Measurements from ENCODE around the gene ZFAND2A.

ZFAND2A gene

GRCh38 chr7:1154172-1154739 is 5.7 kb downstream of the ZFAND2A start:
- TF ChIP-seq L3MBTL2 (conservative IDR thresholded peaks at IDR 0.05) (no peak), ELF4 (IDR thresholded peaks at IDR 0.05) (no peak), CTBP1 (IDR thresholded peaks at IDR 0.05; ENCODE audit: borderline replicate concordance) (no peak), NFRKB (IDR thresholded peaks at IDR 0.05) (no peak), ARNT (IDR thresholded peaks at IDR 0.05) (no peak), FOXM1 (IDR thresholded peaks at IDR 0.05; ENCODE audit: borderline replicate concordance) (no peak), BHLHE40 (IDR thresholded peaks at IDR 0.05; ENCODE audit: borderline replicate concordance) (no peak), SP1 (IDR thresholded peaks at IDR 0.05) (no peak), FOXK2 (IDR thresholded peaks at IDR 0.05) (no peak), PKNOX1 (IDR thresholded peaks at IDR 0.05) (no peak), FOXA1 (IDR thresholded peaks at IDR 0.05) (no peak), LEF1 (IDR thresholded peaks at IDR 0.05; ENCODE audit: borderline replicate concordance) (no peak), TARDBP (IDR thresholded peaks at IDR 0.05) (no peak), SUZ12 (IDR thresholded peaks at IDR 0.05) (no peak)
- ChIA-PET POLR2A (no interaction called here), CTCF (no interaction called here)
- DNase-seq (ENCODE audit: extremely low spot score): no peak

GRCh38 chr7:1152492-1152891 is 7.5 kb downstream of the ZFAND2A start:
- TF ChIP-seq FOXA1 (IDR thresholded peaks at IDR 0.05) (no peak), L3MBTL2 (conservative IDR thresholded peaks at IDR 0.05) (no peak), LEF1 (IDR thresholded peaks at IDR 0.05; ENCODE audit: borderline replicate concordance) (no peak), NFRKB (IDR thresholded peaks at IDR 0.05) (no peak), FOXM1 (IDR thresholded peaks at IDR 0.05; ENCODE audit: borderline replicate concordance) (no peak), SP1 (IDR thresholded peaks at IDR 0.05) (no peak), ZNF384 (IDR thresholded peaks at IDR 0.05) (no peak), TARDBP (IDR thresholded peaks at IDR 0.05) (no peak), SUZ12 (IDR thresholded peaks at IDR 0.05) (no peak), ELF4 (IDR thresholded peaks at IDR 0.05) (no peak), ARNT (IDR thresholded peaks at IDR 0.05) (no peak), CTBP1 (IDR thresholded peaks at IDR 0.05; ENCODE audit: borderline replicate concordance) (no peak), PKNOX1 (IDR thresholded peaks at IDR 0.05) (no peak), HDGF (IDR thresholded peaks at IDR 0.05; ENCODE audit: borderline replicate concordance) (no peak), BHLHE40 (IDR thresholded peaks at IDR 0.05; ENCODE audit: borderline replicate concordance) (no peak)
- POLR2A ChIA-PET: interaction anchor here (1.6 kb wide), 1 partner anchor 14 kb away, joined by 6 read pairs; a partner anchor contains a TSS
- CTCF ChIA-PET: no interaction called here
- no peak for DNase-seq (ENCODE audit: extremely low spot score)

- CTCF ChIA-PET: no interaction called here
- TF ChIP-seq NFRKB (IDR thresholded peaks at IDR 0.05) (no peak), PKNOX1 (IDR thresholded peaks at IDR 0.05) (no peak), TARDBP (IDR thresholded peaks at IDR 0.05) (no peak), LEF1 (IDR thresholded peaks at IDR 0.05; ENCODE audit: borderline replicate concordance) (no peak), ELF4 (IDR thresholded peaks at IDR 0.05) (no peak), ARNT (IDR thresholded peaks at IDR 0.05) (no peak), L3MBTL2 (conservative IDR thresholded peaks at IDR 0.05) (no peak), ZNF384 (IDR thresholded peaks at IDR 0.05) (no peak), FOXA1 (IDR thresholded peaks at IDR 0.05) (no peak), BHLHE40 (IDR thresholded peaks at IDR 0.05; ENCODE audit: borderline replicate concordance) (no peak), HDGF (IDR thresholded peaks at IDR 0.05; ENCODE audit: borderline replicate concordance) (no peak), FOXM1 (IDR thresholded peaks at IDR 0.05; ENCODE audit: borderline replicate concordance) (no peak)
- no peak for DNase-seq (ENCODE audit: extremely low spot score)
- POLR2A ChIA-PET: interaction anchor here (1.6 kb wide), 1 partner anchor 14 kb away, joined by 6 read pairs; a partner anchor contains a TSS
These were observed 8.2 kb downstream of the ZFAND2A start for GRCh38 chr7:1151653-1152425.

GRCh38 chr7:1151156-1151555 is 8.8 kb downstream of the ZFAND2A start:
- CTCF ChIA-PET: no interaction called here
- no peak for TF ChIP-seq FOXA1 (IDR thresholded peaks at IDR 0.05)
- no peak for TF ChIP-seq CTBP1 (IDR thresholded peaks at IDR 0.05; ENCODE audit: borderline replicate concordance)
- no peak for TF ChIP-seq TARDBP (IDR thresholded peaks at IDR 0.05)
- no peak for TF ChIP-seq ARNT (IDR thresholded peaks at IDR 0.05)
- no peak for TF ChIP-seq LEF1 (IDR thresholded peaks at IDR 0.05; ENCODE audit: borderline replicate concordance)
- no peak for TF ChIP-seq PKNOX1 (IDR thresholded peaks at IDR 0.05)
- no peak for TF ChIP-seq FOXM1 (IDR thresholded peaks at IDR 0.05; ENCODE audit: borderline replicate concordance)
- TF ChIP-seq SUZ12 (IDR thresholded peaks at IDR 0.05): no peak
- TF ChIP-seq NFRKB (IDR thresholded peaks at IDR 0.05): no peak
- TF ChIP-seq BHLHE40 (IDR thresholded peaks at IDR 0.05; ENCODE audit: borderline replicate concordance): no peak
- POLR2A ChIA-PET: interaction anchor here (1.6 kb wide), 1 partner anchor 13 kb away, joined by 6 read pairs; a partner anchor contains a TSS
- DNase-seq (ENCODE audit: extremely low spot score): no peak

GRCh38 chr7:1150400-1151002 is 9.5 kb downstream of the ZFAND2A start:
- POLR2A ChIA-PET: no interaction called here
- CTCF ChIA-PET: no interaction called here
- TF ChIP-seq FOXM1 (IDR thresholded peaks at IDR 0.05; ENCODE audit: borderline replicate concordance): no peak
- no peak for TF ChIP-seq L3MBTL2 (conservative IDR thresholded peaks at IDR 0.05)
- no peak for TF ChIP-seq FOXA1 (IDR thresholded peaks at IDR 0.05)
- no peak for TF ChIP-seq FOXK2 (IDR thresholded peaks at IDR 0.05)
- TF ChIP-seq ELF4 (IDR thresholded peaks at IDR 0.05): no peak
- TF ChIP-seq HDGF (IDR thresholded peaks at IDR 0.05; ENCODE audit: borderline replicate concordance): no peak
- no peak for TF ChIP-seq SP1 (IDR thresholded peaks at IDR 0.05)
- no peak for TF ChIP-seq LEF1 (IDR thresholded peaks at IDR 0.05; ENCODE audit: borderline replicate concordance)
- no peak for TF ChIP-seq ARNT (IDR thresholded peaks at IDR 0.05)
- no peak for TF ChIP-seq CTBP1 (IDR thresholded peaks at IDR 0.05; ENCODE audit: borderline replicate concordance)
- TF ChIP-seq SUZ12 (IDR thresholded peaks at IDR 0.05): no peak
- no peak for DNase-seq (ENCODE audit: extremely low spot score)

Measured in HEK293T (cell line).